Liver (tissue), 9 donors: ENCODE results near the gene PALD1. TPM values are rescaled to one million over a fixed set of nuclear protein-coding genes. Genes with fewer than 3 reads are reported as not detected.

Source experiments
- DNase-seq: peaks from one replicate; pipeline ENCODE4 v3.0.0-alpha.2; 2017; ENCODE audit warnings: low spot score
- H3K27ac ChIP-seq, 2 donors: one replicate each; pipeline ENCODE4 v1.7.0; 2013; ENCODE audit warnings: inconsistent platforms in 2 of 2, low read length in 2 of 2, control low read depth in 1 of 2, low read depth in 1 of 2, mild to moderate bottlenecking in 1 of 2
- H3K27me3 ChIP-seq, 4 donors: one replicate each; pipeline versions ENCODE4 v1.6.1 to v1.7.0; 2013; ENCODE audit warnings: low read length in 3 of 4, inconsistent platforms in 1 of 4, mild to moderate bottlenecking in 1 of 4, moderate library complexity in 1 of 4; ENCODE audit not compliant: control insufficient read depth in 4 of 4, insufficient read depth in 4 of 4
- H3K36me3 ChIP-seq, 4 donors: one replicate each; pipeline versions ENCODE4 v1.6.1 to v1.7.0; 2013; ENCODE audit warnings: low read length in 3 of 4, mild to moderate bottlenecking in 3 of 4, low read depth in 1 of 4, moderate library complexity in 1 of 4; ENCODE audit not compliant: control insufficient read depth in 4 of 4, insufficient read depth in 3 of 4
- H3K4me1 ChIP-seq, 4 donors: one replicate each; pipeline versions ENCODE4 v1.6.1 to v1.7.0; 2013; ENCODE audit warnings: low read length in 3 of 4, mild to moderate bottlenecking in 3 of 4, moderate library complexity in 1 of 4; ENCODE audit not compliant: control insufficient read depth in 4 of 4, insufficient read depth in 4 of 4
- H3K4me3 ChIP-seq, 3 donors: one replicate each; pipeline versions ENCODE4 v1.6.1 to v1.7.0; 2013; ENCODE audit warnings: low read length in 3 of 3, control low read depth in 1 of 3, low read depth in 1 of 3, mild to moderate bottlenecking in 1 of 3
- H3K9ac ChIP-seq, 2 donors: one replicate each; pipeline ENCODE4 v1.7.0; 2013; ENCODE audit warnings: low read length in 2 of 2, mild to moderate bottlenecking in 2 of 2, moderate library complexity in 2 of 2, control low read depth in 1 of 2, low read depth in 1 of 2
- H3K9me3 ChIP-seq, 4 donors: one replicate each; pipeline versions ENCODE4 v1.6.1 to v1.7.0; 2013; ENCODE audit warnings: low read length in 3 of 4; ENCODE audit not compliant: control insufficient read depth in 4 of 4
- ATF3 ChIP-seq: IDR thresholded peaks from 2 replicates; pipeline ENCODE4 v1.6.1; 2016; ENCODE audit warnings: antibody characterized with exemption
- EGR1 ChIP-seq, 2 donors: IDR thresholded peaks; 2 replicates each; pipeline ENCODE4 v1.6.1; 2016 to 2018; ENCODE audit warnings: antibody characterized with exemption in 2 of 2, low read depth in 2 of 2
- FOXA1 ChIP-seq: IDR thresholded peaks from 2 replicates; pipeline ENCODE4 v1.6.1; 2016; ENCODE audit warnings: antibody characterized with exemption
- FOXA2 ChIP-seq: IDR thresholded peaks from 2 replicates; pipeline ENCODE4 v1.6.1; 2016; ENCODE audit warnings: antibody characterized with exemption
- HNF4A ChIP-seq, 2 donors: conservative IDR thresholded peaks; 2 replicates each; pipeline ENCODE4 v1.6.1; 2016; ENCODE audit warnings: antibody characterized with exemption in 2 of 2, mild to moderate bottlenecking in 2 of 2
- HNF4G ChIP-seq: IDR thresholded peaks from 2 replicates; pipeline ENCODE4 v1.6.1; 2016; ENCODE audit warnings: antibody characterized with exemption
- JUND ChIP-seq, 2 donors: IDR thresholded peaks; 2 replicates each; pipeline ENCODE4 v1.6.1; 2016; ENCODE audit warnings: antibody characterized with exemption in 2 of 2
- NR2F2 ChIP-seq: IDR thresholded peaks from 2 replicates; pipeline ENCODE4 v1.6.1; 2016; ENCODE audit warnings: antibody characterized with exemption
- RAD21 ChIP-seq, 2 donors: IDR thresholded peaks; 2 replicates each; pipeline ENCODE4 v1.6.1; 2016; ENCODE audit warnings: antibody characterized with exemption in 2 of 2, mild to moderate bottlenecking in 2 of 2
- RXRA ChIP-seq, 2 donors: IDR thresholded peaks; 2 replicates each; pipeline ENCODE4 v1.6.1; 2017 to 2018; ENCODE audit warnings: antibody characterized with exemption in 2 of 2, mild to moderate bottlenecking in 1 of 2
- SP1 ChIP-seq: IDR thresholded peaks from 2 replicates; pipeline ENCODE4 v1.6.1; 2018; ENCODE audit warnings: antibody characterized with exemption, mild to moderate bottlenecking
- TAF1 ChIP-seq: conservative IDR thresholded peaks from 2 replicates; pipeline ENCODE4 v1.6.1; 2016; ENCODE audit warnings: antibody characterized with exemption, mild to moderate bottlenecking
- YY1 ChIP-seq: IDR thresholded peaks from 2 replicates; pipeline ENCODE4 v1.6.1; 2016; ENCODE audit warnings: antibody characterized with exemption, mild to moderate bottlenecking
- WGBS: extraction: QIAGEN DNeasy Blood & Tissue Kit; methylation state at CpG from one replicate; pipeline ENCODE4 v1.1.7; 2013; 5-methylcytosine and 5-hydroxymethylcytosine counted together
- polyA plus RNA-seq, 2 donors: library from polyadenylated mRNA; stranded (reverse) in 1 of 2; unstranded in 1 of 2; fragments of 200-250 nt in 1 of 2; fragments of >200 nt in 1 of 2; fragmentation: Nextera tagmentation in 1 of 2; extraction: Ambion mirVana in 1 of 2; gene quantifications; one replicate each; pipeline versions ENCODE4 v1.2.1 to v1.2.3, GENCODE V29; 2013 to 2015
- total RNA-seq, 2 donors: library from RNA; depleted of rRNA; stranded (reverse); fragments of >200 nt; gene quantifications; one replicate each; pipeline ENCODE4 v1.2.3, GENCODE V29; 2014
- TF ChIP-seq, protein P1 (sequence below): IDR thresholded peaks from 2 replicates; pipeline ENCODE4 v1.6.1; 2016; ENCODE audit warnings: antibody characterized with exemption
- TF ChIP-seq, protein P2 (sequence below): IDR thresholded peaks from 2 replicates; pipeline ENCODE4 v1.6.1; 2016; ENCODE audit warnings: antibody characterized with exemption, mild to moderate bottlenecking
- TF ChIP-seq, protein P3 (sequence below): IDR thresholded peaks from 2 replicates; pipeline ENCODE4 v1.6.1; 2016; ENCODE audit warnings: antibody characterized with exemption
- TF ChIP-seq, protein P4 (sequence below): fragments of 150-350 bp; IDR thresholded peaks from 2 replicates; pipeline ENCODE4 v1.5.1; 2017; ENCODE audit warnings: improper control_type of control experiment, low read depth, low read length; ENCODE audit not compliant: missing input control
- donor health status: healthy.
- donor health status: healthy.
- donor health status: healthy.
- donor health status: healthy.
- donor health status: healthy.

Gene PALD1
- total and polyA plus RNA-seq, 4 donors = 0.72 to 4.2 (median 1.4) TPM

DNA sequence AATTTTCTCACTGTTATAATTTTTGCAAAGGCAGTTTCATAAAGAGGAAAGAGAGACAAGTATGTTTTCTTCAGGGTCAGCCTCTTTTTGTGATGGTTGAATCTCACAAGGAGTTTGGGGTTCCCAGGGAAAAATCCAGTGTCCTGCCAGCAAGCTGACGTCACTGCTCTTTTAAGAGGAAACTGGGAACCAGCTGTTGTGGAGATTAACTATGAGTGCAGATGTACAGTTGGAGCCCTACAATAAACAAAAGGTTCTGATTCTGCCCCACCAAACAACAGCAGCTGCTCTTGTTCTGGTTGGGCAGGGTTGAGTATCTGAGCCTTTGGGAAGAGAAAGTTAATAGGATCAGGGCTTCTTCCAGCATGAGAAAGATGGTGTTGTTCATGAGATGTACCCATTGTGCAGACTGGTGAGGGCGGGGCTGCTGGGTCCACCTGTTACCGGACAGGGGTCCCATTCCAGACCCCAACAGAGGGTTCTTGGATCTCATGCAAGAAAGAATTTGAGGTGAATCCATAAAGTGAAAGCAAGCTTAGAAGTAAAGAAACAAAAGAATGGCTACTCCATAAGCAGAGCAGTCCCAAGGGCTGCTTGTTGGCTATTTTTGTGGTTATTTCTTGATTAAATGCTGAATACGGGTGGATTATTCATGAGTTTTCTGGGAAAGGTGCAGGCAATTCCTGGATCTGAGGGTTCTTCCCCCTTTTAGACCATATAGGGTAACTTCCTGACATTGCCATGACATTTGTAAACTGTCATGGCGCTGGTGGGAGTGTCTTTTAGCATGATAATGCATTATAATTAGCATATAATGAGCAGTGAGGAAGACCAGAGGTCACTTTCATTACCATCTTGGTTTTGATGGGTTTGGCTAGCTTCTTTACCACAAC, 111.4 kb downstream of the PALD1 start:
- 86% methylated on average over 5 of the region's 5 CpGs for WGBS
- H3K9ac ChIP-seq = no peak overlapping the region
- TF ChIP-seq RAD21 (IDR thresholded peaks at IDR 0.05) = no peak
- TF ChIP-seq, protein P1, sequence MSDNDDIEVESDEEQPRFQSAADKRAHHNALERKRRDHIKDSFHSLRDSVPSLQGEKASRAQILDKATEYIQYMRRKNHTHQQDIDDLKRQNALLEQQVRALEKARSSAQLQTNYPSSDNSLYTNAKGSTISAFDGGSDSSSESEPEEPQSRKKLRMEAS = no peak
- TF ChIP-seq, protein P2, sequence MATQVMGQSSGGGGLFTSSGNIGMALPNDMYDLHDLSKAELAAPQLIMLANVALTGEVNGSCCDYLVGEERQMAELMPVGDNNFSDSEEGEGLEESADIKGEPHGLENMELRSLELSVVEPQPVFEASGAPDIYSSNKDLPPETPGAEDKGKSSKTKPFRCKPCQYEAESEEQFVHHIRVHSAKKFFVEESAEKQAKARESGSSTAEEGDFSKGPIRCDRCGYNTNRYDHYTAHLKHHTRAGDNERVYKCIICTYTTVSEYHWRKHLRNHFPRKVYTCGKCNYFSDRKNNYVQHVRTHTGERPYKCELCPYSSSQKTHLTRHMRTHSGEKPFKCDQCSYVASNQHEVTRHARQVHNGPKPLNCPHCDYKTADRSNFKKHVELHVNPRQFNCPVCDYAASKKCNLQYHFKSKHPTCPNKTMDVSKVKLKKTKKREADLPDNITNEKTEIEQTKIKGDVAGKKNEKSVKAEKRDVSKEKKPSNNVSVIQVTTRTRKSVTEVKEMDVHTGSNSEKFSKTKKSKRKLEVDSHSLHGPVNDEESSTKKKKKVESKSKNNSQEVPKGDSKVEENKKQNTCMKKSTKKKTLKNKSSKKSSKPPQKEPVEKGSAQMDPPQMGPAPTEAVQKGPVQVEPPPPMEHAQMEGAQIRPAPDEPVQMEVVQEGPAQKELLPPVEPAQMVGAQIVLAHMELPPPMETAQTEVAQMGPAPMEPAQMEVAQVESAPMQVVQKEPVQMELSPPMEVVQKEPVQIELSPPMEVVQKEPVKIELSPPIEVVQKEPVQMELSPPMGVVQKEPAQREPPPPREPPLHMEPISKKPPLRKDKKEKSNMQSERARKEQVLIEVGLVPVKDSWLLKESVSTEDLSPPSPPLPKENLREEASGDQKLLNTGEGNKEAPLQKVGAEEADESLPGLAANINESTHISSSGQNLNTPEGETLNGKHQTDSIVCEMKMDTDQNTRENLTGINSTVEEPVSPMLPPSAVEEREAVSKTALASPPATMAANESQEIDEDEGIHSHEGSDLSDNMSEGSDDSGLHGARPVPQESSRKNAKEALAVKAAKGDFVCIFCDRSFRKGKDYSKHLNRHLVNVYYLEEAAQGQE = no peak
- TF ChIP-seq YY1 = no peak
- no peak for TF ChIP-seq EGR1 (IDR thresholded peaks at IDR 0.05; ENCODE audit: low read depth in 2 of 2)
- no peak for TF ChIP-seq RXRA (IDR thresholded peaks at IDR 0.05)
- TF ChIP-seq FOXA2 = no peak
- no peak for TF ChIP-seq HNF4A (conservative IDR thresholded peaks at IDR 0.05)
- no peak for TF ChIP-seq JUND (IDR thresholded peaks at IDR 0.05)
- TF ChIP-seq, protein P3, sequence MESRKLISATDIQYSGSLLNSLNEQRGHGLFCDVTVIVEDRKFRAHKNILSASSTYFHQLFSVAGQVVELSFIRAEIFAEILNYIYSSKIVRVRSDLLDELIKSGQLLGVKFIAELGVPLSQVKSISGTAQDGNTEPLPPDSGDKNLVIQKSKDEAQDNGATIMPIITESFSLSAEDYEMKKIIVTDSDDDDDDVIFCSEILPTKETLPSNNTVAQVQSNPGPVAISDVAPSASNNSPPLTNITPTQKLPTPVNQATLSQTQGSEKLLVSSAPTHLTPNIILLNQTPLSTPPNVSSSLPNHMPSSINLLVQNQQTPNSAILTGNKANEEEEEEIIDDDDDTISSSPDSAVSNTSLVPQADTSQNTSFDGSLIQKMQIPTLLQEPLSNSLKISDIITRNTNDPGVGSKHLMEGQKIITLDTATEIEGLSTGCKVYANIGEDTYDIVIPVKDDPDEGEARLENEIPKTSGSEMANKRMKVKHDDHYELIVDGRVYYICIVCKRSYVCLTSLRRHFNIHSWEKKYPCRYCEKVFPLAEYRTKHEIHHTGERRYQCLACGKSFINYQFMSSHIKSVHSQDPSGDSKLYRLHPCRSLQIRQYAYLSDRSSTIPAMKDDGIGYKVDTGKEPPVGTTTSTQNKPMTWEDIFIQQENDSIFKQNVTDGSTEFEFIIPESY = no peak
- TF ChIP-seq TAF1 = no peak
- TF ChIP-seq, protein P4, sequence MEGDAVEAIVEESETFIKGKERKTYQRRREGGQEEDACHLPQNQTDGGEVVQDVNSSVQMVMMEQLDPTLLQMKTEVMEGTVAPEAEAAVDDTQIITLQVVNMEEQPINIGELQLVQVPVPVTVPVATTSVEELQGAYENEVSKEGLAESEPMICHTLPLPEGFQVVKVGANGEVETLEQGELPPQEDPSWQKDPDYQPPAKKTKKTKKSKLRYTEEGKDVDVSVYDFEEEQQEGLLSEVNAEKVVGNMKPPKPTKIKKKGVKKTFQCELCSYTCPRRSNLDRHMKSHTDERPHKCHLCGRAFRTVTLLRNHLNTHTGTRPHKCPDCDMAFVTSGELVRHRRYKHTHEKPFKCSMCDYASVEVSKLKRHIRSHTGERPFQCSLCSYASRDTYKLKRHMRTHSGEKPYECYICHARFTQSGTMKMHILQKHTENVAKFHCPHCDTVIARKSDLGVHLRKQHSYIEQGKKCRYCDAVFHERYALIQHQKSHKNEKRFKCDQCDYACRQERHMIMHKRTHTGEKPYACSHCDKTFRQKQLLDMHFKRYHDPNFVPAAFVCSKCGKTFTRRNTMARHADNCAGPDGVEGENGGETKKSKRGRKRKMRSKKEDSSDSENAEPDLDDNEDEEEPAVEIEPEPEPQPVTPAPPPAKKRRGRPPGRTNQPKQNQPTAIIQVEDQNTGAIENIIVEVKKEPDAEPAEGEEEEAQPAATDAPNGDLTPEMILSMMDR = no peak
- TF ChIP-seq ATF3 = no peak
- no peak for TF ChIP-seq SP1
- no peak for TF ChIP-seq FOXA1
- no peak for TF ChIP-seq HNF4G
- no peak for TF ChIP-seq NR2F2
- no peak for DNase-seq
- H3K4me1 ChIP-seq = no peaks in the 10 kb centered on the region
- no peaks in the 10 kb centered on the region for H3K9me3 ChIP-seq
- no peaks in the 10 kb centered on the region for H3K27me3 ChIP-seq
- H3K27ac ChIP-seq = no peak overlapping the region
- no peaks in the 10 kb centered on the region for H3K36me3 ChIP-seq
- H3K4me3 ChIP-seq = no peak overlapping the region
